ENCODE measurements around the gene N4BP2L1. TPM values are rescaled to one million over a fixed set of nuclear protein-coding genes. Genes with fewer than 3 reads are reported as not detected.
"Not testable (repeated sequence)": the region's sequence is repeated elsewhere in the genome, so short reads cannot be mapped to it uniquely, and the experiment has no call there.

The N4BP2L1 gene
- total and polyA plus RNA-seq, 5 donors, result 4.6 to 6.9 (median 5.3) TPM

- Histone ChIP-seq H3K27me3 (ENCODE audit: control insufficient read depth, insufficient read depth) (no peaks in the 10 kb centered on the region), H3K27ac (ENCODE audit: low read length) (no peak overlapping the region), H3K9me3 (ENCODE audit: control insufficient read depth, low read length) (no peaks in the 10 kb centered on the region), H3K4me3 (ENCODE audit: low read length) (no peak overlapping the region), H3K4me1 (ENCODE audit: control insufficient read depth, insufficient read depth, low read length) (no peaks in the 10 kb centered on the region)
- intact Hi-C loops (cut with DNase I), result loop anchor here in 1 of 4 donors (10.0 kb wide), 1 partner anchor 189 kb away; no protein-coding TSS in a partner anchor
- no peak for ATAC-seq
- DNase-seq, result no peak
These were observed 42.5 kb downstream of the N4BP2L1 start for GRCh38 chr13:32385410-32385809.

GRCh38 chr13:32384702-32385101, 43.2 kb downstream of the N4BP2L1 start:
- H3K9me3 ChIP-seq (ENCODE audit: control insufficient read depth, low read length), result no peaks in the 10 kb centered on the region
- intact Hi-C loops (cut with DNase I), result loop anchor here in 2 of 4 donors (5.0 to 10.0 kb wide), 2 partner anchors 190 to 198 kb away; no protein-coding TSS in a partner anchor
- H3K4me1 ChIP-seq (ENCODE audit: control insufficient read depth, insufficient read depth, low read length), result no peaks in the 10 kb centered on the region
- DNase-seq (no peak), ATAC-seq (no peak)
- no peak overlapping the region for H3K27ac ChIP-seq (ENCODE audit: low read length)
- WGBS, result 92% methylated on average over 2 of the region's 2 CpGs
- H3K27me3 ChIP-seq (ENCODE audit: control insufficient read depth, insufficient read depth), result no peaks in the 10 kb centered on the region
- H3K4me3 ChIP-seq (ENCODE audit: low read length), result no peak overlapping the region

GRCh38 chr13:32383836-32384618, 43.9 kb downstream of the N4BP2L1 start:
- ATAC-seq (no peak), DNase-seq (no peak)
- Histone ChIP-seq H3K4me1 (ENCODE audit: control insufficient read depth, insufficient read depth, low read length) (no peaks in the 10 kb centered on the region), H3K4me3 (ENCODE audit: low read length) (no peak overlapping the region), H3K27ac (ENCODE audit: low read length) (no peak overlapping the region), H3K9me3 (ENCODE audit: control insufficient read depth, low read length) (no peaks in the 10 kb centered on the region), H3K27me3 (ENCODE audit: control insufficient read depth, insufficient read depth) (no peaks in the 10 kb centered on the region)
- intact Hi-C loops (cut with DNase I), result loop anchor here in 2 of 4 donors (5.0 to 10.0 kb wide), 2 partner anchors 191 to 198 kb away; no protein-coding TSS in a partner anchor
- WGBS, result 76% methylated on average over 5 of the region's 5 CpGs

- Histone ChIP-seq H3K27me3 (ENCODE audit: control insufficient read depth, insufficient read depth) (no peaks in the 10 kb centered on the region), H3K4me3 (ENCODE audit: low read length) (no peak overlapping the region), H3K4me1 (ENCODE audit: control insufficient read depth, insufficient read depth, low read length) (no peaks in the 10 kb centered on the region), H3K27ac (ENCODE audit: low read length) (no peak overlapping the region), H3K9me3 (ENCODE audit: control insufficient read depth, low read length) (no peaks in the 10 kb centered on the region)
- 69% methylated on average over 3 of the region's 3 CpGs for WGBS
- DNase-seq, result no peak
- intact Hi-C loops (cut with DNase I), result loop anchor here in 3 of 4 donors (2.0 to 10.0 kb wide), 3 partner anchors 193 to 201 kb away; no protein-coding TSS in a partner anchor
- ATAC-seq, result peak; percentile 49 to 62
These were observed 46.4 kb downstream of the N4BP2L1 start for GRCh38 chr13:32381539-32381938.

- ATAC-seq (no peak), DNase-seq (no peak)
- intact Hi-C loops (cut with DNase I), result no loop called here
- H3K27ac ChIP-seq (ENCODE audit: low read length), result no peak overlapping the region
- 82% methylated on average over 1 of the region's 1 CpG for WGBS
- no peak overlapping the region for H3K4me3 ChIP-seq (ENCODE audit: low read length)
- no peaks in the 10 kb centered on the region for H3K27me3 ChIP-seq (ENCODE audit: control insufficient read depth, insufficient read depth)
- no peaks in the 10 kb centered on the region for H3K9me3 ChIP-seq (ENCODE audit: control insufficient read depth, low read length)
- no peaks in the 10 kb centered on the region for H3K4me1 ChIP-seq (ENCODE audit: control insufficient read depth, insufficient read depth, low read length)
These were observed 49.9 kb downstream of the N4BP2L1 start for GRCh38 chr13:32378012-32378411.

- WGBS, result 95% methylated on average over 13 of the region's 13 CpGs
- Histone ChIP-seq H3K4me1 (ENCODE audit: control insufficient read depth, insufficient read depth, low read length) (no peaks in the 10 kb centered on the region), H3K4me3 (ENCODE audit: low read length) (no peak overlapping the region), H3K27me3 (ENCODE audit: control insufficient read depth, insufficient read depth) (no peaks in the 10 kb centered on the region), H3K27ac (ENCODE audit: low read length) (no peak overlapping the region), H3K9me3 (ENCODE audit: control insufficient read depth, low read length) (no peaks in the 10 kb centered on the region)
- intact Hi-C loops (cut with DNase I), result no loop called here
- DNase-seq (no peak), ATAC-seq (no peak)
These were observed 51.1 kb downstream of the N4BP2L1 start for GRCh38 chr13:32376642-32377415.

GRCh38 chr13:32370805-32371204, 57.1 kb downstream of the N4BP2L1 start:
- Histone ChIP-seq H3K27me3 (ENCODE audit: control insufficient read depth, insufficient read depth) (no peaks in the 10 kb centered on the region), H3K9me3 (ENCODE audit: control insufficient read depth, low read length) (no peaks in the 10 kb centered on the region), H3K4me1 (ENCODE audit: control insufficient read depth, insufficient read depth, low read length) (no peaks in the 10 kb centered on the region), H3K4me3 (ENCODE audit: low read length) (no peak overlapping the region), H3K27ac (ENCODE audit: low read length) (no peak overlapping the region)
- over 99% methylated on average over 2 of the region's 2 CpGs for WGBS
- ATAC-seq (no peak), DNase-seq (no peak)
- intact Hi-C loops (cut with DNase I), result no loop called here

GRCh38 chr13:32362574-32362973, 65.4 kb downstream of the N4BP2L1 start:
- 83% methylated on average over 2 of the region's 2 CpGs for WGBS
- Histone ChIP-seq H3K27me3 (ENCODE audit: control insufficient read depth, insufficient read depth) (no peaks in the 10 kb centered on the region), H3K4me1 (ENCODE audit: control insufficient read depth, insufficient read depth, low read length) (no peaks in the 10 kb centered on the region), H3K4me3 (ENCODE audit: low read length) (no peak overlapping the region), H3K27ac (ENCODE audit: low read length) (no peak overlapping the region), H3K9me3 (ENCODE audit: control insufficient read depth, low read length) (no peaks in the 10 kb centered on the region)
- ATAC-seq (no peak), DNase-seq (no peak)
- intact Hi-C loops (cut with DNase I), result no loop called here

- WGBS, result 98% methylated on average over 8 of the region's 8 CpGs
- DNase-seq; ATAC-seq; H3K4me1 ChIP-seq (ENCODE audit: control insufficient read depth, insufficient read depth, low read length); H3K4me3 ChIP-seq (ENCODE audit: low read length); H3K27ac ChIP-seq (ENCODE audit: low read length); intact Hi-C loops (cut with DNase I); H3K27me3 ChIP-seq (ENCODE audit: control insufficient read depth, insufficient read depth); H3K9me3 ChIP-seq (ENCODE audit: control insufficient read depth, low read length): not testable (repeated sequence)
These were observed 72.0 kb downstream of the N4BP2L1 start for GRCh38 chr13:32355935-32356334.

GRCh38 chr13:32354040-32354439, 73.9 kb downstream of the N4BP2L1 start:
- Histone ChIP-seq H3K9me3 (ENCODE audit: control insufficient read depth, low read length) (no peaks in the 10 kb centered on the region), H3K27me3 (ENCODE audit: control insufficient read depth, insufficient read depth) (no peaks in the 10 kb centered on the region), H3K27ac (ENCODE audit: low read length) (no peak overlapping the region), H3K4me3 (ENCODE audit: low read length) (no peak overlapping the region), H3K4me1 (ENCODE audit: control insufficient read depth, insufficient read depth, low read length) (peaks cover 1% of the 10 kb centered on the region)
- no peak for ATAC-seq
- WGBS, result 96% methylated on average over 1 of the region's 1 CpG
- intact Hi-C loops (cut with DNase I), result no loop called here
- DNase-seq, result no peak

- ATAC-seq; H3K27ac ChIP-seq (ENCODE audit: low read length); DNase-seq; H3K9me3 ChIP-seq (ENCODE audit: control insufficient read depth, low read length); intact Hi-C loops (cut with DNase I); H3K27me3 ChIP-seq (ENCODE audit: control insufficient read depth, insufficient read depth); H3K4me3 ChIP-seq (ENCODE audit: low read length); H3K4me1 ChIP-seq (ENCODE audit: control insufficient read depth, insufficient read depth, low read length): not testable (repeated sequence)
- WGBS, result 95% methylated on average over 15 of the region's 15 CpGs
These were observed 77.0 kb downstream of the N4BP2L1 start for GRCh38 chr13:32350839-32351441.

Measured in right cardiac atrium (tissue), 5 donors.